Cardiac fibroblast (primary cell): ENCODE data around the gene NR2C2AP.

Experiments used
- DNase-seq, 2 donors: peaks; one replicate each; pipeline versions ENCODE4 v3.0.0 to v3.0.0-alpha.2; 2010; ENCODE audit warnings: low read depth in 2 of 2
- H3K4me3 ChIP-seq, 2 donors: replicated peaks in 1 of 2; 1 replicate in 1 of 2; 2 replicates in 1 of 2; pipeline ENCODE4 v1.5.1; 2011; ENCODE audit warnings: low read depth in 2 of 2, low read length in 2 of 2, mild to moderate bottlenecking in 2 of 2, moderate library complexity in 1 of 2
- CTCF ChIP-seq: IDR thresholded peaks from one replicate; pipeline ENCODE4 v1.5.1; 2011; ENCODE audit warnings: low read depth, mild to moderate bottlenecking, low read length, inconsistent platforms

NR2C2AP gene

GRCh38 chr19:19162495-19162894 lies 40.7 kb downstream of the NR2C2AP start:
- DNase-seq: no peak
- no peak overlapping the region for H3K4me3 ChIP-seq
- no peak for TF ChIP-seq CTCF

- TF ChIP-seq CTCF: no peak
- no peak for DNase-seq
- no peak overlapping the region for H3K4me3 ChIP-seq
Observed at GRCh38 chr19:19160461-19161035, 42.7 kb downstream of the NR2C2AP start.

GRCh38 chr19:19159534-19159933 lies 43.7 kb downstream of the NR2C2AP start:
- TF ChIP-seq CTCF: no peak
- no peak overlapping the region for H3K4me3 ChIP-seq
- DNase-seq: no peak

- H3K4me3 ChIP-seq: no peak overlapping the region
- TF ChIP-seq CTCF: no peak
- DNase-seq: no peak
Observed at GRCh38 chr19:19157808-19158207, 45.4 kb downstream of the NR2C2AP start.

GRCh38 chr19:19155495-19156219 lies 47.6 kb downstream of the NR2C2AP start:
- DNase-seq: no peak
- TF ChIP-seq CTCF: no peak
- H3K4me3 ChIP-seq: no peak overlapping the region

GRCh38 chr19:19154768-19155494 lies 48.3 kb downstream of the NR2C2AP start:
- no peak for DNase-seq
- no peak overlapping the region for H3K4me3 ChIP-seq
- no peak for TF ChIP-seq CTCF
